Measurements from ENCODE around the gene ITIH2.
"Not testable (repeated sequence)": the region's sequence is repeated elsewhere in the genome, so short reads cannot be mapped to it uniquely, and the experiment has no call there.

The ITIH2 gene

DNA sequence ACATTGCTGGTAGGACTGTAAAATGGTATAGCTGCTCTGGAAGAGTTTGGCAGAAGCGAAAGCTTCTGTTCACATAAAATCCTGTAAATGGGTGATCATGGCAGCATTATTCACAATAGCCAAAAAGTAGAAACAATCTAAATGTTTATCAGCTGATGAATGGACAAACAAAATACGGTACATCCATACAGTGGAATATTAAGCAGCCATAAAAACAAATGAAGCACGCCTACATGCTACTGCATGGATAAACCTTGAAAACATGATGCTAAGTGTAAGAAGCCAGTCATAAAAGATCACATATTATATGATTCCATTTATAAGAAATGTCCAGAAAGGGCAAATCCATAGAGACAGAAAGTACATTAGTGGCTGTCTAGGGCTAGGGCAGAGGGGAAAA, 52.0 kb downstream of the ITIH2 start:
- DNase-seq: no peak

DNA sequence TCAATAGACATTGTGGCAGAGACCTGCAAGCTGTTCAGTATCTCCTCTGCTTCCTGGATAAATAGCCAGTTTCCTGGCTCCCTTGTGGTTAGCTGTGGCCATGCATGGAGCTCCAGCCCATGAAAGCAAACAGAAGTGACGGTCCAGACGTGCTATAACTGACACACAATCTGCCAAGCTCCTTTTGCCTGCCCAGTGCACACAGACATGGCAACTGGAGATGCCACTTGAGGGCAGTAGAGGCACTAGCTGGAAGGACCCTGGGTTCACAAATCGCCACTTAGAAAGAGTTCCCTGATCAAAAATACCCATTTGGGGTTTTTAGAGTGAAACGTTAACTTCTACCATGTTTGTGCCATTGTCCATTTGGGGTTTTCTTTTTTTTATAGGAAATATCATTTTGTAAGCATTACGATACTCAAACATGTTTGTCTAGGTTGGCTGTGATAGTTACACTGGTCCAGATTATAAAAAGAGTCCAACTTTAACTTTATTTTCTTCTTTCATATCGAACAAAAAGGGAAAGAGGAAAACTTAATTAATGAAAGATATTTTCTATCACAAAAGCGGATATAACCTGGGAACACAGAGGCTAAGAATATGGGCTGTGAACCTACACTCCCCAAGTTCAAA, 53.4 kb downstream of the ITIH2 start:
- no peak for DNase-seq

DNA sequence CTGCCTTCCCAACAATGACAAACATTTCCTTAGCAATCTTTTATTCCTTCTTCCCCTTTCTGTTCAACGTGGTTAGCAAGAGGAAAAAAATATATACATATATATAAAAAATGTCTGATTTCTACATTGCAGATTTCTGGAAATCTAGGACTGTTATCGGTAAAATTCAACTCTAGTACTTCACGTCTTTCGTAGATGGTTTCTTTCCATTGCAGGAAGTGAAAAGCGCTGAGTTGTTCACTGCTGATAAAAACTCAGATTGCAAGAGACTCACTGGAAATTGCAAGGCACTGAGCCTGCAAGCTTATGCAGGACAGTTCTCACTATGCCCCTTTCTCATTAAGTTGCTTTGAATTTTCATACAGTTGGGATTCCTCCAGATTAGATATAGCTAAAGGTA, 60.8 kb downstream of the ITIH2 start:
- no peak for DNase-seq

DNA sequence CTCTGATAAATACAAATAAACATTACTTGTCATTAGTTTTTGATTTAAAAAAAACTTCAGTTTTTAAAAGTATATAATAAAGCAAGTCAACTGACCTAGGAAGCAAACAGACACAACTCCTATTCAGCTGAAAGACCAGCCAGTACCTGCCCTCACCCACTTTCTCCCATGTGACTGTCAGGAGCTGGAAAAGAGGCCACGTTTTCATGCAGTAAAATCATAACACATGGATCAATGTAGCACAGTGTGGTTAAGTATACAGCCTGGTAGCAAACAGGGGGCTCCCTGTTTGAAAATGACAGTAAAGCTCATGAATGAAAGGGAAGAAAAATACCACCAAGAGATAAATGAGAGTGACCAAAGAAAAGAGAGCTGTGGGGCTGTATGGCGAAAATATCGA, 63.1 kb downstream of the ITIH2 start:
- DNase-seq: no peak

DNA sequence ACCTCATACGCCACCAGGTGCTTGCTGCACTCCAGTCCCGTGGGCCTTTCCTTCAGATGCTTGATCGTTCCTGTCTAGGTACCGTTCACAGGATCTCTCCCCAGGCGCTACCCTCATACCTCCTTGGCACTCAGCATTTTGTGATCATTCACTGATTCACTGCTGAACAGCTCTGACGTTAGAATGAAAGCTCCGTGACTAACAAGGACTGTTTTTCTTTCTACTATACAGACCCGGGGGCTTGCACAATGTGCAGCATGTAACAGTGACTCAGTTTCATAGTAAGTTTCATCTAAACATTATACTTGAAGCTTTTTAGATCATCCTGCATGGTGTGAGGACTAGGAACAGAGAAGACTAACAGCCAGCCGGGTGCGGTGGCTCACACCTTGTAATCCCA, 64.1 kb downstream of the ITIH2 start:
- DNase-seq: no peak

DNA sequence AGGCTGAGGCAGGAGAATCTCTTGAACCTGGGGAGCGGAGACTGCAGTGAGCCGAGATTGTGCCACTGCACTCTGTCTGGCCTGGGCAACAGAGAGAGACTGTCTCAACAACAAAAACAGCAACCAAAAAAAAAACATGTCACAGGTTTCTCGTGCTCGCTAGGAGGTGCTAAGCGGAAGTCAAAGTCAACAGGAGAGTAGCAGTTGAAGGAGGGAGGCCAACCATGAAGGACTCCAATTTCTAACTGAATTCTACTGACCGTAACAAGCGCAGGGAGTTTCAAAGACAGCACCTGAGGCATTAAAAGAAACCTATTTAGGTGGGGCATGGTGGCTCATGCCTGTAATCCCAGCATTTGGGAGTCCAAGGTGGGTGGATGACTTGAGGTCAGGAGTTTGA, 65.3 kb downstream of the ITIH2 start:
- no peak for DNase-seq

DNA sequence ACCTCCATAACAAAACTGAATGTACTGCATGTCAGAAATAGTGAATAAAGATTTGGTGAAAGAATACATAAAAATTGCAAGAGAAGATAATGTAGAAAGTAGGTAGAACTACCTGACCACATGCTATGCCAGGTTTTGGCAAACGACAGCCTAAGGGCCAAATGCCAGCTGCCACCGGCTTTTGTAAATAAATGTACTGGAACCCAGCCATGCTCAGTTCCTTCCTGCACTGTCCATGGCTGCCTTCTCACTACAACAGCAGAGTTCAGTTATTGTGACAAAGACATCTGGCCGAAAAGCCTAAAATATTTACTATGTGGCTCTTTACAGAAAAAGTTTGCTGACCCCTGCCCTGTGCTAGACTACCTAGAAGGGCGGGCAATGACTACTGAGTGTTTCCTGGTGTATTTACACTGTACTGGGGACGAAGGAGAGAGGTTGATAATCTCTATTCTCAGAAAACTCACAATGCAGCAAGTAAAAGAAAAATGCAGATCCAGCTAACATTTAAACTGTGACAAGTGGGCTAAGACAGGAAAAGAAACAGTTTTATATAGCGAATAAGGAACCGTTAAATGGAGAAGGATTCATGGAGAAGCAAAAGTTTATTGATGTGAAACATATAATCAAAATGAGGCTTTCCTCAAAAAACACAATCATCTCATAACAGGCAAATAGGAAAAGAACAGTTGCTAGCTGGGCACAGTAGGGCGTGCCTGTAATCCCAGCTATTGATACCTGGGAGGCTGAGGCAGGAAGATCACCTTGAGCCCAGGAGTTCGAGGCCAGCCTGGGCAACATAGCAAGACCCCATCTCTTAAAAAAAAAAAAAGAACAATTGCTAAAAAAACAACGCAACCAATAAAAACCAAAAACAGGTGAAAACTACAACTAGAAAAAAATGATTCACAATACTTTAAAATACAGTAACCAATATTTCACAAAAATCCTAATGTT, 71.0 kb downstream of the ITIH2 start:
- DNase-seq: peak; percentile 25

DNA sequence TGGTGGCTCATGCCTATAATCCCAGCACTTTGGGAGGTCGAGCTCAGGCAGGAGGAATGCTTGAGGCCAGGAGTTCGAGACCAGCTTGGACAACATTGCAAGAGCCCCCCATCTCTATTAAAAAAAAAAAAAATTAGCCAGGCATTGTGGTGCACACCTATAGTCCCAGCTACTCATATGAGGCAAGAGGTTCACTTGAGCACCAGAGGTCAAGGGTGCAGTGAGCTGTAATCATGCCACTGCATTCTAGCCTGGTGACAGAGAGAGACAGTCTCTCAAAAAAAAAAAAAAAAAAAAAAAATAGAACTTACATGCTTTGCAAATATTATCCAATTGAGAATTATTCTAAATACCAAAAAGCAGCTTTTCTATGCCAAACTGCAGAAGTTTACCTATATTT, 73.7 kb downstream of the ITIH2 start:
- DNase-seq: no peak

DNA sequence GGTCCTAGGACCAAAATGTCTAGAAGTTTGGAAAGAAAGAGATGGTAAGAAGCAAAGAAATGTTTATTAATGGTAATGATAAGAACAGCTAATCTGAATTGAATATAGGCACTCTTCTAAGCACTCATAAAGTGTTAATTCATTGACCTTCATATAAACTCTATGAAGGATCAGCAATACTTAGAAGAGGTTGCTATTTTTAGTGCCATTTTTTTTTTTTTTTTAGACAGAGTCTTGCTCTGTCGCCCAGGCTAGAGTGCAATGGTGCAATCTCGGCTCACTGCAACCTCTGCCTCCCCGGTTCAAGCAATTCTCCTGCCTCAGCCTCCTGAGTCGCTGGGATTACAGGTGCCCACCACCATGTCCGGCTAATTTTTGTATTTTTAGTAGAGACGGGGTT, 79.1 kb downstream of the ITIH2 start:
- DNase-seq: not testable (repeated sequence)

DNA sequence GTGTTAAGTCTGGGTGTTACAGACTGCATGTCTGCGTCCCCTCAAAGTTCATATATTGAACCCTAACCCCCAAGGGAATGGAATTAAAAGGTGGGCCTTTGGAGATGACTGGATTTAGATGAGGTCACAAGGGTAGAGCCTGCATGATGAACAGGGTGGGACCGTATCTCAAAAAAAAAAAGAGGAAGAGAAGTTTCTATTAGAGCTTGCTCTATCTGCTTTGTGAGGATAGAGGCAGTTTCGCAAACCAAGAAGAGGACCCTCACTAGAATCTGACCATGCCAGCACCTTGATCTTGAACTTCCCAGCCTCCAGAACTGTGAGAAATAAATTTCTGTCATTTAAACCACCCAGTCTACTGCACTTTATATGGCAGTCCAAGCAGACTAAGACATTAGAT, 83.3 kb downstream of the ITIH2 start:
- DNase-seq: no peak

DNA sequence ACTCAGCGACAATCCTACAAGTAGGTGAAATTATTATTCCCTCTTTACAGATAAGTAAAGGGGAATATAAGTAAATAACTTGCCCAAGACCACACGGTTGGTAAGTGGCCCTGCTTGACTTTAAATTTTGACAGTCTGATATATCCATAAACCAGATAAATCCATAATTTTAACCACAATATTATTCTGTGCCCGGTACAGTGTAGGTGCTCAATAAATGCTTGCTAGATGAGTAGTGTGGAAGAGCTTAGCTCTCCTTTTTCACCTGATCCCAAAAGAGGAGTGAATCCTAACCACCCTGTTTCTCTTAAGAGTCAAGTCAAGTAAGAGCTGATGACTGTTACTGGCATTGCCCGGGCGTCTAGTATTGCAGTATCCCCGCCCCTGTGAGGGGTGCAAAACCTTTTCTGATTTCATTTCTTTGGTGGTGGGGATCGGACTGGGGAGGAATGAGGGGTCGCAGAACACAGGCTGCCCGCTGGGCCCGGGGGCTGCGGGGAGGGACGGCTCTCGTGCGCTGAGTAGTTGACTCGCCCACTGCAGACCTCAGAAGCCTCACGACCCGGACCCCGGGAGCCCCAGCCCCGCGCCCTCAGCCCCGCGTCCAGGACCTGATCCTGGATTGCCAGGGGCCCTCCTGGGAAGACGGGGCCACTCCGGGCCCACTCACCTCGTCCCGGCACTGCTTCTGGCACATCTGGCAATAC, 84.2 kb downstream of the ITIH2 start:
- DNase-seq: no peak

DNA sequence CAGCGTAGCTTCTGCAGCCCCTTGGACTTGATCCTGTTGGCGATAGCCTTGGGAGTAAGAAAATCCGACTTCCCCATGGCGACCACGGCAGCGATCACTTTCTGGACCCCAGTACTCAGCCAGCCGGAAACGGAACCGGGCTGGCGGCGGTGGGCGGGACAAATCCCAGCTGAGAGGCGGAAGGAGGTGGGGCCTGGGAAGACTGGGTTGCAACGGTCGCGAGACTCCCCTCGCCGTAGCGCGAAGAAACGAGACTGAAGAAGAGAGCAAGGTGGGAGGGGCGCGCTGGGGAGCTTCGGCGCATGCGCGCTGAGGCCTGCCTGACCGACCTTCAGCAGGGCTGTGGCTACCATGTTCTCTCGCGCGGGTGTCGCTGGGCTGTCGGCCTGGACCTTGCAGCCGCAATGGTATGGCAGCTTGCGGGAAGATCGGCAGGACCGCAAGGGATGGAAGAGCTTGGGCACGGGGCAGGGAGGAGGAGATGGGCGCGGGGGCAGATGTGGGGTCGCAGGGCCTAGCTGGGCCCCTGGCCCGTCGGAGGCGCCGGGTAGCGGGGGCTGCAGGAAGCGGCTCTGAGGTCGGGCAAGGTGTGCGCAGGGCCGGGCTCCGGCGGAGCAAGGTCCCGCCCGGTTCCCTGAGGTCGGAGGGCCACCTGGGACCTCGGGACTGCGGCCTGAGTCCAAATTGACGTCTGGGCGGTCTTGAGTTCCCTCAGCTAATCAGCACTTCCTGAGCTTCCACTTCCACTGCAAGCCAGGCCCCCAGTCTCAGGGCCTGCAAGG, 84.9 kb downstream of the ITIH2 start, which contains the start of the genes ATP5F1C and KIN:
TSS of gene ATP5F1C (plus strand) at position 321 of the 782 bp plus-strand sequence. CDS start at position 352, 31 bp downstream.
TSS of gene KIN (minus strand) at position 137 of the 782 bp plus-strand sequence. CDS start at position 77, 60 bp downstream.
- peak; percentile 87 for DNase-seq

DNA sequence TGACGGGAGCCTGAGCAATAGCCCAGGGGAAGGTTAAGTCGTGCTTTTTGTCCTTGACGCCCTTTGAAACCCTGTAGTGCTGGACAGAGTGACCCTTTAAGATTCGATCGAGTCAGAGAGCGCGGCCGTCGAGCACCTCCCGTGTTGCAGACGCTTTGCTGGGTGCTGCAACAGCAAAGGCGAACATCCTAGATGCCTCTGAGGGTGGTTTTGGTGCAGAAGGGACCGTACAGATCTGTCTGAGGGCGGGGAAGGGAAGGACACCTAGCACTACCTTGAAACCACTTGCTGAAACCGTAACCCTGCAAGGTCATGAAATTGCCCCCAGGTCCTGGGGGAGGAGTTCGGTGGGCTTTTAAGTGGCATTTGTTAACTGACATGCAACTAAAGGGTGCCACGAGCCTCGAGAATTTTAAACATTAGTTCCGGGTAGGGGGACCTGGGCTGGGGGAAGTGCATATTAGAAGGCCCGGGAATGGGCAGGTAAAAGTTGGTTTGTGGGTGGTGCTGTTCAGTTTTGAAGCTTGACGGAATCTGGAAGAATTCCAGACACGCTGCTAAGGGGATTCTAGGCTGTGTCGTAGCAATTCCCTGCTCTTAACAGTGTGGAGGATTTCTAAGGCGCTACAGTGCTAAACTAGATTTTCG, 85.6 kb downstream of the ITIH2 start:
- no peak for DNase-seq

DNA sequence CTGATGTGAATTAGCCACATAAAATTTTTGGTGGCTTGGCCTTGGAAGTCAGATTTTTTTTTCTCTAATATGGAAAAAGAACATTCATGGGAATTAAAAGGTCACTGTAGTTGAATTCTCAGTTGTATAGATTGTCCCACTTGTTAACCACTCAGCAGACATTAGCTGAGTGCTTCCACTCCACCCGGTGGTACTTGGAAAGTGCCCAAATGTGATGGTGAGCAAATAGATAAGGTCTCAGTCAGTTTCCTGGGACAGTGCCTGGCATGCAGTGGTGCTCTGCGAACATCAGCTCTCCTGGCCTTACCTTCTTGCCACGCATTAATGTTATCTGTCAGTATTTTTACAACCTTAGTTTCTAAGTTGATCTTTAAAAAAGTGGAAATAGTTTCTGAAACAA, 86.3 kb downstream of the ITIH2 start:
- no peak for DNase-seq

DNA sequence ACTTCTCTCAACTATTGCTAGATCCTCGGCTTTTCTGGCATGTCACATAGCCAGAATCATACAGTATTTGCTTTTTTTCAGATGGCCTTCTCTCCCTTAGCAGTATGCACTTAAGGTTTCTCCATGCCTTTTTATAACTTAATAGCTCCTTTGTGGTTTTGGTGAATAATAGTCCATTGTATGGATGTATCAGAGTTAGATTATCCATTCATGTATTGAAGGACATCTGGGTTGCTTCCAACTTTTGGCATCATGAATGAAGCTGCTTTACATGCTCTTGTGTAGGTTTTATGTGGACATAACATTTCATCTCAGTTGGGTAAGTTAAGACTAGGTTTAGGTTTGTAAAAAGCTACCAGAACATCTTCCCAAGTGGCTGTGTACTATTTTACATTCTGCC, 89.4 kb downstream of the ITIH2 start:
- no peak for DNase-seq

DNA sequence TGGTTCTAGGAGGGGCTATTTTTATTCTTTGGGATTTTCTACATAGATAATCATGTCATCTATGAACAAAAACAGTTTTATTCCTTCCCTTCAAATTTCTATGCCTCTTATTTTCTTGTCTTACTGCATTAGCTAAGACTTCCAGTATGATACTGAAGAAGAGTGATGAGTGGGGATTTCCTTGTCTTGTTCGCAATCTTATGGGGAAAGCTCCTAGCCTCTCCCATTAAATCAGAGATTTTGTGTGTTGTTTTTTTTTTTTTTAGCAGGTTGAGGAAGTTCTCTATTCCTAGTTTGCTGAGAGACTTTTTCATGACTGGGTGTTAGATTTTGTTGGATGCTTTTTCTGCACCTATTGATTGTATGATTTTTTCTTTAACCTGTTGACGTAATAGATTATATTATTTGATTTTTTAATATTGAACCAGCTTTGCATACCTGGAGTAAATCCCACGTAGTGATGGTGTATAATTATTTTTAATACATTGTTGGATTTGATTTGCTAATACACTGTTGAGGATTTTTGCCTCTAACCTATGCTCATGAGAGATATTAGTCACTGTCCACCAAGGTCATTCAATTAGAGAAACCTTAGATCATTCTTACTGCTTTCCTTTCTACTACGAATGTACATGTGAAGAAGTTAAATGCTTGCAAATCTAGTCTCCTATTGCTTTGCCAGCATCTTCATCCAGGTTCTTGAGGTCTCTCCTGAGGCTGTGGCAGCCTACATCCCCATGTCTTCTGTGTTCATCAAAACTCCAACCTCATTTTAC, 91.3 kb downstream of the ITIH2 start:
- DNase-seq: no peak

DNA sequence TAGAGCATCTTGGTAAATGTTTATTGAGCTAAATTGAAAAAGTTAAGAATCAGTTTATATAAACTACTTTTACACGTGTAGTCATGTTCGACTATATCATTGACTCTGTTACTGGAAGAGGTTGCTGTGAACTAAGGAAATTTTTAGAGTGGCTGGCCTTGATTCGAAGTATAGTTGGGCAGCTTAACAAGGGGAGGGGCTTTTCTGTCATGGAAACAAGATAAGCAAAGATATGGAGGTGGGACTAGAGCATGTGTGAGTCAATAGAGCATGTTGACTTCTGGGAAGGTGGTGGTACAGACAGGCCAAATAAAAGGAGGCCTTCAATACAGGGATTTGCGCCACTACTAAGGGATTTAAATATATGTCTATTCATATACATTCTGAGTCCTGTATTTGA, 92.5 kb downstream of the ITIH2 start:
- no peak for DNase-seq

DNA sequence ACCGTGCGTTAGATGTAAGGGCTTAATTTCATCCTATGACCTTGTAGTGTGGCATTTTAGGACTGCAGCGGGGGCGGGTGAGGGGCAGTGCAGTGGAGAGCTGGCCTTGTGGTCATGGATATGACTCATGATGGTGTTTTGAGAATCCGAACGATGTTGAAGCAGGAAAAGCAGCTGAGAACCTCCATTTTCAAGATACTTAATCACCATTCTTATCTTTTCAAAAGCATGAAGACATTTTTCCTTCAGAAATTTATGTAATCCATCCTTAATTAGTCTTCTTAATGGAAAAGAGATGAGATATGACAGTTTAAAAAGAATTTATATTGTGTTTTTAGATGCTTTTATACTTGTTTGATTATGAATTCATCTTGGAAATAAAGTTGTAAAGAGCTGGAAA, 94.5 kb downstream of the ITIH2 start:
- no peak for DNase-seq

Data from NCI-H1105 (cell line).